Right lobe of liver (tissue), 4 donors: Measurements from ENCODE around the gene ZBTB44.

Experiments
- CTCF ChIP-seq, 4 donors: fragments of 200-600 bp in 3 of 4; fragments of 450-650 bp in 1 of 4; IDR thresholded peaks; one replicate each; pipeline versions ENCODE4 v1.5.1 to v1.8.0; 2016 to 2022; ENCODE audit warnings: antibody characterized with exemption in 4 of 4, mild to moderate bottlenecking in 2 of 4
- POLR2A ChIP-seq: fragments of 450-650 bp; IDR thresholded peaks from one replicate; pipeline ENCODE4 v1.6.1; 2017; ENCODE audit warnings: antibody characterized with exemption, mild to moderate bottlenecking
- donor health status: DM: no; HTN: no; CAD: no.
- donor health status: DM: no; HTN: no; CAD: no.
- donor health status: DM: no; HTN: yes; CAD: no.

GRCh38 chr11:130211144-130211543 lies 103.6 kb downstream of the ZBTB44 start:
- no peak for TF ChIP-seq CTCF (IDR thresholded peaks at IDR 0.05)
- TF ChIP-seq POLR2A, result no peak
